HEK293T (cell line): Measurements from ENCODE around the gene EP300.
"Not testable (repeated sequence)": the region's sequence is repeated elsewhere in the genome, so short reads cannot be mapped to it uniquely, and the experiment has no call there.

Experiments
- CTCF ChIA-PET: fragments of 350-600 bp; formaldehyde crosslinking; extraction: SDS; loops from one replicate; lab custom pipeline; 2021; ENCODE audit warnings: antibody characterized with exemption, inconsistent platforms; lab: Yijun Ruan, JAX
- POLR2A ChIA-PET: fragments of 350-600 bp; formaldehyde crosslinking; extraction: SDS; loops from one replicate; lab custom pipeline; 2020; ENCODE audit warnings: antibody characterized with exemption, inconsistent platforms; lab: Yijun Ruan, JAX
- DNase-seq: peaks from one replicate; pipeline ENCODE4 v3.0.0; 2012; ENCODE audit warnings: mixed read lengths; ENCODE audit errors: extremely low spot score
- ARNT ChIP-seq: fragments of 450-650 bp; IDR thresholded peaks from 2 replicates; pipeline ENCODE4 v1.6.1; 2017; ENCODE audit warnings: mild to moderate bottlenecking
- BHLHE40 ChIP-seq: fragments of 450-650 bp; IDR thresholded peaks from 2 replicates; pipeline ENCODE4 v1.6.1; 2016; ENCODE audit warnings: mild to moderate bottlenecking, moderate library complexity, borderline replicate concordance
- CTBP1 ChIP-seq: fragments of 450-650 bp; IDR thresholded peaks from 2 replicates; pipeline ENCODE4 v1.6.1; 2016; ENCODE audit warnings: borderline replicate concordance
- ELF4 ChIP-seq: fragments of 450-650 bp; IDR thresholded peaks from 2 replicates; pipeline ENCODE4 v1.6.1; 2017; ENCODE audit warnings: antibody characterized with exemption
- FOXA1 ChIP-seq: fragments of 450-650 bp; IDR thresholded peaks from 2 replicates; pipeline ENCODE4 v1.6.1; 2016; ENCODE audit warnings: mild to moderate bottlenecking
- FOXK2 ChIP-seq: fragments of 450-650 bp; IDR thresholded peaks from 2 replicates; pipeline ENCODE4 v1.6.1; 2016; ENCODE audit warnings: mild to moderate bottlenecking
- FOXM1 ChIP-seq: fragments of 450-650 bp; IDR thresholded peaks from 2 replicates; pipeline ENCODE4 v1.6.1; 2017; ENCODE audit warnings: mild to moderate bottlenecking, borderline replicate concordance
- HDGF ChIP-seq: fragments of 450-650 bp; IDR thresholded peaks from 2 replicates; pipeline ENCODE4 v1.6.1; 2017; ENCODE audit warnings: antibody characterized with exemption, borderline replicate concordance
- L3MBTL2 ChIP-seq: fragments of 450-650 bp; conservative IDR thresholded peaks from 2 replicates; pipeline ENCODE4 v1.6.1; 2016; ENCODE audit warnings: mild to moderate bottlenecking
- LEF1 ChIP-seq: fragments of 450-650 bp; IDR thresholded peaks from 2 replicates; pipeline ENCODE4 v1.6.1; 2017; ENCODE audit warnings: mild to moderate bottlenecking, borderline replicate concordance
- NFRKB ChIP-seq: fragments of 450-650 bp; IDR thresholded peaks from 2 replicates; pipeline ENCODE4 v1.6.1; 2016; ENCODE audit warnings: mild to moderate bottlenecking, moderate library complexity
- SP1 ChIP-seq: fragments of 450-650 bp; IDR thresholded peaks from 2 replicates; pipeline ENCODE4 v1.6.1; 2017
- SUZ12 ChIP-seq: fragments of 450-650 bp; IDR thresholded peaks from 2 replicates; pipeline ENCODE4 v1.6.1; 2016; ENCODE audit warnings: mild to moderate bottlenecking
- TARDBP ChIP-seq: fragments of 450-650 bp; IDR thresholded peaks from 2 replicates; pipeline ENCODE4 v1.6.1; 2016
- ZNF384 ChIP-seq: fragments of 450-650 bp; IDR thresholded peaks from 2 replicates; pipeline ENCODE4 v1.6.1; 2016
- TF ChIP-seq, protein P1 (sequence below): fragments of 450-650 bp; IDR thresholded peaks from 2 replicates; pipeline ENCODE4 v1.6.1; 2016

EP300 gene

DNA sequence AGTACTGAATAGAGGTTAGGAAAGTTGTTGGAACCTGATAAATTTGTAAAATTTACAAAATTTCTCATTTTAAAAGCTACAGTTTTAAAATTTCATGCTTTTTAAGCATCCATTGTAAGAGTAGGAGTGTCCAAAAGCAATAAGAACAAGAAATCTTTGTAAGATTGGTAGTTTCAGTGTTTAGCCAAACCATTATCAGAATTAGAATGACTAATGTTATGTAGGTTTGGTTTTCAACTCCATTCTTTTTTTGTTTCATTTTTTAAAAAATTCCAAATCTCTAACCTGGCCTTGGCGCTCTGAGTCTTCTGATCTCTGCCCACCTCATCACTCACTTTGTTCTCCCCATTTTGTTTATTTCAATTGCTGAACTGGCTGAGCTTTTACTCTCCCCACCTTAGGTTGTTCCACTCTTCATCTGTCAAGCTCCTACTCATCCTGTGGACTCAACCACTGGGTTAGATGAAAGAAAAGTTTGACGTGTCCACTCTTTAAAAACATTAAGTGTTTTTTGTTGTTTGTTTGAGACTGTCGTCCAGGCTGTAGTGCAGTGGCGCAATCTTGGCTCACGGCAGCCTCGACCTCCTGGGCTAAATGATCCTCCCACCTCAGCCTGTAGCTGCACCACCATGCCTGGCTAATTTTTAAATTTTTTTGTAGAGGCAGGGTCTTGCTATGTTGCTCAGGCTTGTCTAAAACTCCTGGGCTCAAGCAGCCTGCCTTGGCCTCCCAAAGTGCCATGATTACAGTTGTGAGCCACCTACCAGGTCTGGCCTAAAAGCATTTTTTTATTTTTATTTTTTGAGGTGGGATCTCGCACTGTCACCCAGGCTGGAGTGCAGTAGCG is 14.0 kb downstream of the EP300 start:
- no peak for DNase-seq
- TF ChIP-seq CTBP1 (no peak), LEF1 (no peak), FOXA1 (no peak), SUZ12 (no peak), FOXK2 (no peak), SP1 (no peak), BHLHE40 (no peak), HDGF (no peak), ELF4 (no peak), FOXM1 (no peak), NFRKB (no peak), TARDBP (no peak), ARNT (no peak), L3MBTL2 (no peak), ZNF384 (no peak)
- TF ChIP-seq, protein P1, sequence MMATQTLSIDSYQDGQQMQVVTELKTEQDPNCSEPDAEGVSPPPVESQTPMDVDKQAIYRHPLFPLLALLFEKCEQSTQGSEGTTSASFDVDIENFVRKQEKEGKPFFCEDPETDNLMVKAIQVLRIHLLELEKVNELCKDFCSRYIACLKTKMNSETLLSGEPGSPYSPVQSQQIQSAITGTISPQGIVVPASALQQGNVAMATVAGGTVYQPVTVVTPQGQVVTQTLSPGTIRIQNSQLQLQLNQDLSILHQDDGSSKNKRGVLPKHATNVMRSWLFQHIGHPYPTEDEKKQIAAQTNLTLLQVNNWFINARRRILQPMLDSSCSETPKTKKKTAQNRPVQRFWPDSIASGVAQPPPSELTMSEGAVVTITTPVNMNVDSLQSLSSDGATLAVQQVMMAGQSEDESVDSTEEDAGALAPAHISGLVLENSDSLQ: no peak
- ChIA-PET CTCF (interaction anchor here (0.9 kb wide), 1 partner anchor 13 kb away, joined by 3 read pairs; no protein-coding TSS in a partner anchor), POLR2A (no interaction called here)

DNA sequence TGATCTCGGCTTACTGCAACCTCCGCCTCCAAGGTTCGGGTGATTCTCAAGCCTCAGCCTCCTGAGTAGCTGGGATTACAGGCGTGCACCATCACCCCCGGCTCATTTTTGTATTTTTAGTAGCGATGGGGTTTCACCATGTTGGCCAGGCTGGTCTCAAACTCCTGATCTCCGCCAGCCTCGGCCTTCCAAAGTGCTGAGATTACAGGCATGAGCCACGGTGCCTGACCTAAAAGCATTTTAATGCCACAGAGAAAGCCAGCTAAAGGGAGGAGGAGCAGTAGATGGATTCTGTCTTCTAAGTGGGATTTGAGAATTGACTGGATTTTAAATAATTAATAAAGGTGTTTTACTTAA is 14.6 kb downstream of the EP300 start:
- POLR2A ChIA-PET, DNase-seq: not testable (repeated sequence)
- CTCF ChIA-PET: interaction anchor here (0.9 kb wide), 1 partner anchor 13 kb away, joined by 3 read pairs; no protein-coding TSS in a partner anchor

DNA sequence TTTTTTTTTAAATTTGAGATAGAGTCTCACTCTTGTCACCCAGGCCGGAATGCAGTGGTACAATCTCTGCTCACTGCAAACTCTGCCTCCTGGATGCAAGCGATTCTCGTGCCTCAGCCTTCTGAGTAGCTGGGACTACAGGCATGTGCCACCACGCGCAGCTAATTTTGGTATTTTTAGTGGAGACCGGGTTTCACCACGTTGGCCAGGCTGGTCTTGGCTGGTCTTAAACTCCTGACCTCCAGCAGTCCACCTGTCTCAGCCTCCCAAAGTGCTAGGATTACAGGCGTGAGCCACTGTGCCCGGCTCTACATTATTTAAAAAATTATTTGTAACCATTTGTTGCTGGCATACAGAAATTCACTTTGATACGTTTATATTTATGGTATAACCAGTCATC is 18.6 kb downstream of the EP300 start:
- CTCF ChIA-PET: no interaction called here
- TF ChIP-seq FOXM1 (no peak), SP1 (no peak)
- DNase-seq: no peak
- POLR2A ChIA-PET: no interaction called here

DNA sequence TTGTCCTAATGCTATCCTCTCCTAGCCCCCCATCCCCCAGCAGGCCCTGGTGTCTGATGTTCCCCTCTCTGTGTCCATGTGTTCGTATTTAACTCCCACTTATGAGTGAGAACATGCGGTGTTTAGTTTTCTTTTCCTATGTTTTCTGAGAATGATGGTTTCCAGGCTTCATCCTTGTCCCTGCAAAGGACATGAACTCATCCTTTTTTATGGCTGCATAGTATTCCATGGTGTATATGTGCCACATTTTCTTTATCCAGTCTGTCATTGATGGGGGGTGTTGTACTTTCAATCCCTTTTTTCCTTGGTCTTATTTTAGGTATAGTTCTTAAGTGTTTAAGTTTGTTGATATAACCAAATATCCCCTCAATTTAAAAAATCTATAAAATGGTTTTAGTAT is 23.9 kb downstream of the EP300 start:
- ChIA-PET POLR2A (no interaction called here), CTCF (no interaction called here)
- no peak for DNase-seq
- TF ChIP-seq CTBP1 (no peak), FOXK2 (no peak), BHLHE40 (no peak), NFRKB (no peak), SUZ12 (no peak), ZNF384 (no peak), FOXA1 (no peak), HDGF (no peak)
- TF ChIP-seq, protein P1: no peak

DNA sequence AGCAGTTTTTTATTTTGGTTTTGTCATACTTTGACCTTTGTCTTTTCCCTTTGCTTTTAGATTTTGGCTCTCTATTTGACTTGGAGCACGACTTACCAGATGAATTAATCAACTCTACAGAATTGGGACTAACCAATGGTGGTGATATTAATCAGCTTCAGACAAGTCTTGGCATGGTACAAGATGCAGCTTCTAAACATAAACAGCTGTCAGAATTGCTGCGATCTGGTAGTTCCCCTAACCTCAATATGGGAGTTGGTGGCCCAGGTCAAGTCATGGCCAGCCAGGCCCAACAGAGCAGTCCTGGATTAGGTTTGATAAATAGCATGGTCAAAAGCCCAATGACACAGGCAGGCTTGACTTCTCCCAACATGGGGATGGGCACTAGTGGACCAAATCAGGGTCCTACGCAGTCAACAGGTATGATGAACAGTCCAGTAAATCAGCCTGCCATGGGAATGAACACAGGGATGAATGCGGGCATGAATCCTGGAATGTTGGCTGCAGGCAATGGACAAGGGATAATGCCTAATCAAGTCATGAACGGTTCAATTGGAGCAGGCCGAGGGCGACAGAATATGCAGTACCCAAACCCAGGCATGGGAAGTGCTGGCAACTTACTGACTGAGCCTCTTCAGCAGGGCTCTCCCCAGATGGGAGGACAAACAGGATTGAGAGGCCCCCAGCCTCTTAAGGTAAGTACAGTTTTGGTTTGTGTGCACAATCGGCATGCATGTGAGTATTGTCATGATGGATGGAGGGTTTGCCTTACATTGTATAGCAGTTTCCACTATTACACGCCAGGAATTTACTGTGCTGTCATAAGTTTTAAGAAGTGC is 25.0 kb downstream of the EP300 start:
- CTCF ChIA-PET: no interaction called here
- POLR2A ChIA-PET: no interaction called here

DNA sequence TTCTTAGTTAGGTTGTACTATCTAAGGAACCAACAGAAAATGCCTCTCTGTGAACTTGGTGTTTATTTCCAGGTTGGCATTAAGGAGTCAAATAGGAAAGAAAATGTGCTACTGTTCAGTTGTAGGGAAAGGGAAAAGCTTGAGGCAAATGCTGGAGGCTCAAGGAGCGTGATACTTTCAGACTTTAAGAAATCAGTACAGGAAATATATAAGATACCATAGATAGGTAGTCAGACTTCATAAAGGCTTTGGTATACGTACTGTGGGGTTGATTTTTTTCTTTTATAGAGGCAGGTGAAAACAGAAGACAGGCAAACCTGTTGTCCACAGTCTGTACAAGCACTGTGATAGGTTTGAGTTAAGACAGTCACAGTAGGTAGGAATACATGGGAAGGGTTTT is 30.8 kb downstream of the EP300 start:
- POLR2A ChIA-PET: no interaction called here
- CTCF ChIA-PET: no interaction called here
- DNase-seq: no peak
- TF ChIP-seq ZNF384 (no peak), BHLHE40 (no peak), TARDBP (no peak), FOXK2 (no peak), CTBP1 (no peak)
- TF ChIP-seq, protein P1: no peak

More for the DNA sequence above, 25.0 kb downstream of the EP300 start:
- no peak for DNase-seq
- TF ChIP-seq FOXM1 (no peak), TARDBP (no peak), BHLHE40 (no peak), SUZ12 (no peak), NFRKB (no peak), L3MBTL2 (no peak), ELF4 (no peak), FOXK2 (no peak), HDGF (no peak)
